H1 (cell line): ENCODE data around the gene KLK10. TPM values are rescaled to one million over a fixed set of nuclear protein-coding genes. Genes with fewer than 3 reads are reported as not detected.

Experiments
- CTCF ChIA-PET: fragments of 300-600 bp; sonication (Branson Sonifier 250); formaldehyde crosslinking; loops from one replicate; lab custom pipeline; 2021; ENCODE audit not compliant: partially characterized antibody; lab: Charles Lee
- POLR2A ChIA-PET: fragments of 300-600 bp; sonication (Branson Sonifier 250); formaldehyde crosslinking; loops from one replicate; lab custom pipeline; 2021; ENCODE audit warnings: inconsistent platforms; ENCODE audit not compliant: partially characterized antibody; lab: Charles Lee
- DNase-seq, 2 experiments: peaks; one replicate each; pipeline versions ENCODE4 v3.0.0 to v3.0.0-alpha.2; 2010 to 2022; ENCODE audit warnings: low spot score in 2 of 2, low read depth in 1 of 2, mixed read lengths in 1 of 2
- FAIRE-seq: peaks from 2 replicates; lab custom pipeline; 2011; peaks lifted over from hg19 to GRCh38; lab: Jason Lieb, UNC
- H2AFZ ChIP-seq: 2 replicates; pipeline ENCODE4 v1.8.1; 2012; ENCODE audit warnings: low read length, inconsistent platforms
- H2AK5ac ChIP-seq: 2 replicates; pipeline ENCODE4 v1.6.1; 2013; ENCODE audit warnings: low read depth, low read length
- H2BK120ac ChIP-seq: replicated peaks from 2 replicates; pipeline ENCODE3; 2013; ENCODE audit warnings: low read depth, low read length, inconsistent platforms
- H2BK12ac ChIP-seq: 2 replicates; pipeline ENCODE4 v1.6.1; 2013; ENCODE audit warnings: low read depth, low read length
- H2BK15ac ChIP-seq: 2 replicates; pipeline ENCODE4 v1.6.1; 2013; ENCODE audit warnings: low read length
- H2BK20ac ChIP-seq: 2 replicates; pipeline ENCODE4 v1.6.1; 2013; ENCODE audit warnings: low read length
- H2BK5ac ChIP-seq: 2 replicates; pipeline ENCODE4 v1.6.1; 2013; ENCODE audit warnings: low read depth, low read length
- H3K14ac ChIP-seq: 2 replicates; pipeline ENCODE4 v1.6.1; 2013; ENCODE audit warnings: inconsistent platforms; ENCODE audit not compliant: insufficient read length
- H3K18ac ChIP-seq: 2 replicates; pipeline ENCODE4 v1.6.1; 2013; ENCODE audit warnings: low read length; ENCODE audit errors: extremely low read depth
- H3K23ac ChIP-seq: 2 replicates; pipeline ENCODE4 v1.6.1; 2013; ENCODE audit warnings: inconsistent platforms; ENCODE audit not compliant: insufficient read length
- H3K23me2 ChIP-seq: 2 replicates; pipeline ENCODE4 v1.6.1; 2013; ENCODE audit warnings: low read depth, low read length
- H3K27ac ChIP-seq: 2 replicates; pipeline ENCODE4 v1.6.1; 2011; ENCODE audit warnings: low read depth, low read length, inconsistent platforms
- H3K27me3 ChIP-seq, 4 experiments: replicated peaks in 1 of 4; 1 replicate in 1 of 4; 2 replicates in 3 of 4; pipeline versions ENCODE4 v1.6.1 to v1.8.1; 2011 to 2013; ENCODE audit warnings: low read length in 3 of 4, mild to moderate bottlenecking in 3 of 4, inconsistent platforms in 2 of 4, mixed read lengths in 2 of 4, moderate library complexity in 1 of 4; ENCODE audit not compliant: control insufficient read depth in 3 of 4, insufficient read depth in 3 of 4; ENCODE audit errors: extremely low read depth in 1 of 4
- H3K36me3 ChIP-seq, 4 experiments: 2 replicates each; pipeline versions ENCODE4 v1.6.1 to v1.8.1; 2011 to 2013; ENCODE audit warnings: mild to moderate bottlenecking in 4 of 4, low read length in 3 of 4, moderate library complexity in 2 of 4, control low read depth in 1 of 4, inconsistent platforms in 1 of 4; ENCODE audit not compliant: insufficient read depth in 4 of 4, control insufficient read depth in 2 of 4
- H3K4ac ChIP-seq: replicated peaks from 2 replicates; pipeline ENCODE3; 2013; ENCODE audit warnings: low read length, low read depth, mixed read lengths, inconsistent platforms; ENCODE audit not compliant: insufficient read length
- H3K4me1 ChIP-seq, 4 experiments: replicated peaks in 1 of 4; 1 replicate in 1 of 4; 2 replicates in 3 of 4; pipeline versions ENCODE4 v1.6.1 to v1.8.1; 2011 to 2013; ENCODE audit warnings: low read length in 3 of 4, inconsistent platforms in 2 of 4, mixed read lengths in 1 of 4; ENCODE audit not compliant: insufficient read depth in 4 of 4, control insufficient read depth in 3 of 4
- H3K4me2 ChIP-seq, 2 experiments: 2 replicates each; pipeline versions ENCODE4 v1.6.1 to v1.8.1; 2011 to 2013; ENCODE audit warnings: low read depth in 2 of 2, low read length in 2 of 2, control low read depth in 1 of 2, inconsistent platforms in 1 of 2, mild to moderate bottlenecking in 1 of 2; ENCODE audit not compliant: insufficient read depth in 1 of 2
- H3K4me3 ChIP-seq, 4 experiments: fragments of 200-600, 300-600 bp in 1 of 4; sonication (generic), shearing (Covaris generic), sonication (Bioruptor Twin) in 1 of 4; 2 replicates each; pipeline versions ENCODE4 v1.5.1 to v1.8.1; 2011 to 2016; ENCODE audit warnings: low read length in 4 of 4, low read depth in 3 of 4, control low read depth in 2 of 4, inconsistent platforms in 2 of 4, mild to moderate bottlenecking in 2 of 4, mixed read lengths in 1 of 4, moderate library complexity in 1 of 4; ENCODE audit not compliant: insufficient read depth in 2 of 4; ENCODE audit errors: extremely low read depth in 1 of 4
- H3K56ac ChIP-seq: replicated peaks from 2 replicates; pipeline ENCODE3; 2013; ENCODE audit warnings: low read depth, mild to moderate bottlenecking, mixed read lengths, low read length, inconsistent platforms; ENCODE audit not compliant: insufficient read length
- H3K79me1 ChIP-seq: 2 replicates; pipeline ENCODE4 v1.6.1; 2013; ENCODE audit warnings: low read depth, low read length, control low read depth
- H3K79me2 ChIP-seq, 2 experiments: 2 replicates each; pipeline versions ENCODE4 v1.6.1 to v1.8.1; 2012 to 2013; ENCODE audit warnings: low read length in 2 of 2, mild to moderate bottlenecking in 2 of 2, inconsistent platforms in 1 of 2; ENCODE audit not compliant: insufficient read depth in 2 of 2, control insufficient read depth in 1 of 2
- H3K9ac ChIP-seq, 4 experiments: replicated peaks in 1 of 4; 1 replicate in 1 of 4; 2 replicates in 3 of 4; pipeline versions ENCODE4 v1.6.1 to v1.8.1; 2011 to 2013; ENCODE audit warnings: low read depth in 3 of 4, low read length in 3 of 4, control low read depth in 2 of 4, mild to moderate bottlenecking in 2 of 4, moderate library complexity in 2 of 4, inconsistent platforms in 1 of 4; ENCODE audit errors: extremely low read depth in 1 of 4
- H3K9me3 ChIP-seq, 2 experiments: 2 replicates each; pipeline versions ENCODE4 v1.6.1 to v1.8.1; 2012 to 2013; ENCODE audit warnings: mild to moderate bottlenecking in 2 of 2, moderate library complexity in 2 of 2, control low read depth in 1 of 2, inconsistent platforms in 1 of 2, low read depth in 1 of 2, low read length in 1 of 2, mixed read lengths in 1 of 2; ENCODE audit not compliant: insufficient read depth in 2 of 2
- H4K20me1 ChIP-seq, 2 experiments: replicated peaks in 1 of 2; 2 replicates each; pipeline versions ENCODE3 to v1.8.1; 2011 to 2013; ENCODE audit warnings: inconsistent platforms in 2 of 2, low read length in 2 of 2, mild to moderate bottlenecking in 1 of 2; ENCODE audit not compliant: insufficient read depth in 2 of 2, control insufficient read depth in 1 of 2
- H4K5ac ChIP-seq: 2 replicates; pipeline ENCODE4 v1.6.1; 2013; ENCODE audit warnings: low read length, low read depth, mixed read lengths, inconsistent platforms; ENCODE audit not compliant: insufficient read length
- H4K8ac ChIP-seq: 2 replicates; pipeline ENCODE4 v1.8.0; 2013; ENCODE audit warnings: mild to moderate bottlenecking, moderate library complexity, low read length, inconsistent platforms; ENCODE audit not compliant: insufficient read depth; ENCODE audit errors: extremely low read depth
- H4K91ac ChIP-seq: replicated peaks from 2 replicates; pipeline ENCODE3; 2013; ENCODE audit warnings: low read length, mixed read lengths, inconsistent platforms; ENCODE audit not compliant: insufficient read length
- EP300 ChIP-seq, 2 experiments: IDR thresholded peaks; 1 replicate in 1 of 2; 2 replicates in 1 of 2; pipeline ENCODE4 v1.6.1; 2011 to 2012; ENCODE audit warnings: low read depth in 2 of 2, low read length in 2 of 2, mild to moderate bottlenecking in 2 of 2, borderline replicate concordance in 1 of 2, inconsistent platforms in 1 of 2, moderate library complexity in 1 of 2
- EZH2 ChIP-seq: fragments of 200-600 bp; sonication (generic); IDR thresholded peaks from 2 replicates; pipeline ENCODE4 v1.7.1; 2012; ENCODE audit warnings: low read depth, mild to moderate bottlenecking, moderate library complexity, low read length, inconsistent platforms; ENCODE audit not compliant: severe bottlenecking
- GTF2F1 ChIP-seq: IDR thresholded peaks from 2 replicates; pipeline ENCODE4 v1.6.1; 2012; ENCODE audit warnings: low read depth, low read length, improper control_type of control experiment, borderline replicate concordance
- HDAC6 ChIP-seq: IDR thresholded peaks from one replicate; pipeline ENCODE4 v1.7.1; 2012; ENCODE audit warnings: low read depth, mild to moderate bottlenecking, inconsistent platforms, low read length, moderate library complexity
- MAX ChIP-seq: IDR thresholded peaks from 2 replicates; pipeline ENCODE4 v1.6.1; 2012; ENCODE audit warnings: inconsistent platforms
- NRF1 ChIP-seq: IDR thresholded peaks from 2 replicates; pipeline ENCODE4 v1.6.1; 2011; ENCODE audit warnings: mild to moderate bottlenecking, low read depth, low read length, improper control_type of control experiment
- SIN3A ChIP-seq, 2 experiments: IDR thresholded peaks in 1 of 2; conservative IDR thresholded peaks in 1 of 2; 2 replicates each; pipeline ENCODE4 v1.6.1; 2011 to 2012; ENCODE audit warnings: low read length in 2 of 2, improper control_type of control experiment in 1 of 2, low read depth in 1 of 2, mild to moderate bottlenecking in 1 of 2
- SIRT6 ChIP-seq: IDR thresholded peaks from one replicate; pipeline ENCODE4 v1.7.1; 2012; ENCODE audit warnings: low read length, inconsistent platforms
- SRF ChIP-seq: IDR thresholded peaks from 2 replicates; pipeline ENCODE4 v1.6.1; 2011; ENCODE audit warnings: mild to moderate bottlenecking, low read depth, low read length, moderate library complexity
- SUZ12 ChIP-seq: fragments of 200-600 bp; sonication (generic); IDR thresholded peaks from 2 replicates; pipeline ENCODE4 v1.6.1; 2012; ENCODE audit warnings: mild to moderate bottlenecking, inconsistent platforms, low read length, moderate library complexity, mixed read lengths
- TEAD4 ChIP-seq: IDR thresholded peaks from 2 replicates; pipeline ENCODE4 v1.6.1; 2012; ENCODE audit warnings: low read depth, low read length, inconsistent platforms, mixed read lengths
- WGBS, 2 experiments: shearing (Covaris generic) in 1 of 2; methylation state at CpG; one replicate each; pipeline versions ENCODE4 v1.1.6 to v1.1.7; 2013 to 2015; ENCODE audit warnings: low lambda C conversion rate in 2 of 2, mixed read lengths in 2 of 2, inconsistent platforms in 1 of 2, low coverage in 1 of 2, missing lambda C conversion rate in 1 of 2; ENCODE audit not compliant: insufficient replicate concordance in 2 of 2, insufficient coverage in 1 of 2, insufficient read length in 1 of 2; ENCODE audit errors: extremely low coverage in 1 of 2, missing lambda C conversion rate in 1 of 2; 5-methylcytosine and 5-hydroxymethylcytosine counted together
- polyA plus RNA-seq, 7 experiments: library from polyadenylated mRNA; depleted of rRNA in 3 of 7; stranded (reverse) in 5 of 7; unstranded in 2 of 7; fragments of >200 nt in 5 of 7; fragments of 200-250 nt in 2 of 7; gene quantifications; 1 replicate in 5 of 7; 2 replicates in 1 of 7; 4 replicates in 1 of 7; pipeline versions ENCODE4 v1.2.1 to v1.2.3, GENCODE V29; 2011 to 2013; ENCODE audit warnings: missing spikeins in 2 of 7, mixed read lengths in 2 of 7
- total RNA-seq: library from RNA; stranded (reverse); fragmentation: NEBNext Ultra II Directional; extraction: Animal tissue kit (Norgen Biotek cat#: 25700); gene quantifications from 2 replicates; pipeline ENCODE4 v1.2.1, GENCODE V29; 2021

The KLK10 gene
- total and polyA plus RNA-seq, 2 of the 8 experiments (the other 6 are each of a cell fraction or from before 2014, with no cell fraction given) = 4.8 to 9.7 TPM

- FAIRE-seq = no peak
- Histone ChIP-seq H4K91ac (peak overlapping the region; percentile 23), H3K79me1 (no peaks in the 10 kb centered on the region), H3K4ac (no peak overlapping the region), H3K56ac (no peak overlapping the region), H3K23me2 (no peaks in the 10 kb centered on the region; the same call in 1 of the 2 replicates), H3K27ac (no peak overlapping the region), H4K5ac (no peak overlapping the region), H2BK12ac (peak overlapping the region; percentile 30; the same call in 1 of the 2 replicates), H3K4me3 (no peak overlapping the region), H4K8ac (peak overlapping the region; percentile 8; the same call in 1 of the 2 replicates), H3K4me2 (no peak overlapping the region), H3K18ac (0 out of 2 replicates have a peak overlapping the region, but pooled peaks have one; percentile 1), H2BK5ac (no peak overlapping the region), H2BK120ac (no peak overlapping the region), H3K9ac (no peak overlapping the region), H3K36me3 (no peaks in the 10 kb centered on the region), H3K27me3 (no peaks in the 10 kb centered on the region; a peak in 1 of 7 replicates), H4K20me1 (no peaks in the 10 kb centered on the region), H2BK15ac (0 out of 2 replicates have a peak overlapping the region, but pooled peaks have one; percentile 40), H3K79me2 (no peaks in the 10 kb centered on the region), H3K9me3 (no peaks in the 10 kb centered on the region), H3K23ac (no peak overlapping the region), H3K14ac (no peak overlapping the region), H2AK5ac (no peak overlapping the region), H2AFZ (no peak overlapping the region), H3K4me1 (peaks cover 3 to 25% (median 17%) of the 10 kb centered on the region in 4 experiments), H2BK20ac (no peak overlapping the region)
- WGBS, 2 experiments = 86% methylated on average over 16 of the region's 18 CpGs; no CpG with 5 or more reads in 1 of the 2 experiments
- DNase-seq = no peak
- ChIA-PET CTCF (interaction anchor here (1.1 to 15.0 kb wide), 4 partner anchors 9 to 67 kb away, joined by 4 to 269 read pairs (median 4); partner anchors contain the start of genes KLK12 and KLK8), POLR2A (interaction anchor here (0.6 to 1.3 kb wide), 4 partner anchors 19 to 1317 kb away, joined by 3 to 4 read pairs (median 4); partner anchors contain the start of gene KLK8)
- no peak for TF ChIP-seq SRF
- TF ChIP-seq SIN3A (conservative IDR thresholded peaks at IDR 0.05 in 1 of 2, IDR thresholded peaks at IDR 0.05 in 1 of 2; ENCODE audit: low read depth in 1 of 2, low read length in 2 of 2) = no peak
- no peak for TF ChIP-seq SIRT6
- TF ChIP-seq MAX = no peak
- no peak for TF ChIP-seq EP300 (IDR thresholded peaks at IDR 0.05; ENCODE audit: borderline replicate concordance in 1 of 2, low read depth in 2 of 2, low read length in 2 of 2)
- TF ChIP-seq SUZ12 = no peak
- no peak for TF ChIP-seq GTF2F1
- no peak for TF ChIP-seq HDAC6
- no peak for TF ChIP-seq TEAD4
- no peak for TF ChIP-seq NRF1
- no peak for TF ChIP-seq EZH2
These were observed 6.5 kb upstream of the KLK10 start for GRCh38 chr19:51025809-51026553.
